Kidney (tissue), 22 donors: ENCODE results near the gene FIBCD1. TPM values are rescaled to one million over a fixed set of nuclear protein-coding genes. Genes with fewer than 3 reads are reported as not detected.

Source experiments
- DNase-seq, 5 donors: peaks; one replicate each; pipeline ENCODE4 v3.0.0-alpha.2; 2013 to 2020
- FAIRE-seq: peaks from 2 replicates; lab custom pipeline; 2012; peaks lifted over from hg19 to GRCh38; lab: Jason Lieb, UNC
- H3K27ac ChIP-seq, 2 donors: one replicate each; pipeline ENCODE4 v1.7.0; 2013; ENCODE audit warnings: low read depth in 2 of 2, low read length in 2 of 2, inconsistent platforms in 1 of 2
- H3K27me3 ChIP-seq: one replicate; pipeline ENCODE4 v1.7.1; 2013; ENCODE audit warnings: low read length, inconsistent platforms; ENCODE audit not compliant: control insufficient read depth, insufficient read depth
- H3K36me3 ChIP-seq, 3 donors: one replicate each; pipeline versions ENCODE4 v1.7.0 to v1.7.1; 2013; ENCODE audit warnings: low read length in 3 of 3, control low read depth in 1 of 3, inconsistent platforms in 1 of 3; ENCODE audit not compliant: insufficient read depth in 3 of 3, control insufficient read depth in 2 of 3
- H3K4me1 ChIP-seq, 3 donors: one replicate each; pipeline versions ENCODE4 v1.7.0 to v1.7.1; 2013; ENCODE audit warnings: low read length in 3 of 3, inconsistent platforms in 1 of 3, low read depth in 1 of 3; ENCODE audit not compliant: control insufficient read depth in 2 of 3, insufficient read depth in 2 of 3
- H3K4me3 ChIP-seq, 3 donors: one replicate each; pipeline versions ENCODE4 v1.7.0 to v1.8.1; 2013; ENCODE audit warnings: low read length in 3 of 3, control low read depth in 1 of 3, inconsistent platforms in 1 of 3
- H3K9ac ChIP-seq, 3 donors: one replicate each; pipeline versions ENCODE4 v1.7.0 to v1.7.1; 2013; ENCODE audit warnings: low read length in 3 of 3, control low read depth in 1 of 3, inconsistent platforms in 1 of 3
- H3K9me3 ChIP-seq, 3 donors: one replicate each; pipeline versions ENCODE4 v1.7.0 to v1.7.1; 2013; ENCODE audit warnings: low read length in 3 of 3, control low read depth in 1 of 3, inconsistent platforms in 1 of 3; ENCODE audit not compliant: control insufficient read depth in 2 of 3, insufficient read depth in 1 of 3
- intact Hi-C: fragments of 100-400 bp; cut with DNase I; formaldehyde crosslinking; loops from one replicate; pipeline ENCODE4 v1.11.1; 2022
- long read RNA-seq, 10 donors: library from polyadenylated mRNA in 1 of 10; unstranded in 1 of 10; transcript quantifications; one replicate each; pipeline ENCODE4 v2.0.0 and lab custom pipeline, GENCODE V29; 2021 to 2026
- polyA plus RNA-seq: library from polyadenylated mRNA; stranded (reverse); fragments of 350-450 nt; fragmentation: Illumina TruSeq; extraction: RNeasy Lipid Tissue Mini Kit (QIAGEN cat#74804); gene quantifications from one replicate; pipeline ENCODE4 v1.2.3, GENCODE V29; 2014; ENCODE audit warnings: low read depth, low replicate concordance; ENCODE audit not compliant: insufficient read depth
- total RNA-seq: library from RNA; stranded (reverse); fragmentation: NEBNext Ultra II Directional; extraction: Animal tissue kit (Norgen Biotek cat#: 25700); gene quantifications from one replicate; pipeline ENCODE4 v1.2.1, GENCODE V29; 2021
- TF ChIP-seq, protein P1 (sequence below): IDR thresholded peaks from 3 replicates; pipeline ENCODE4 v1.5.1; 2012; ENCODE audit warnings: mild to moderate bottlenecking, moderate library complexity, borderline replicate concordance; ENCODE audit not compliant: insufficient read depth; ENCODE audit errors: extremely low read depth
- donor health status: control.
- donor health status: control.
- donor health status: control.
- donor health status: control.
- donor health status: control.
- donor health status: DM: yes; HTN: yes; CAD: no.
- donor health status: Normal renal cell carcinoma (clear cell type).

Gene FIBCD1, protein sequence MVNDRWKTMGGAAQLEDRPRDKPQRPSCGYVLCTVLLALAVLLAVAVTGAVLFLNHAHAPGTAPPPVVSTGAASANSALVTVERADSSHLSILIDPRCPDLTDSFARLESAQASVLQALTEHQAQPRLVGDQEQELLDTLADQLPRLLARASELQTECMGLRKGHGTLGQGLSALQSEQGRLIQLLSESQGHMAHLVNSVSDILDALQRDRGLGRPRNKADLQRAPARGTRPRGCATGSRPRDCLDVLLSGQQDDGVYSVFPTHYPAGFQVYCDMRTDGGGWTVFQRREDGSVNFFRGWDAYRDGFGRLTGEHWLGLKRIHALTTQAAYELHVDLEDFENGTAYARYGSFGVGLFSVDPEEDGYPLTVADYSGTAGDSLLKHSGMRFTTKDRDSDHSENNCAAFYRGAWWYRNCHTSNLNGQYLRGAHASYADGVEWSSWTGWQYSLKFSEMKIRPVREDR
- total RNA-seq (0.25 TPM), polyA plus RNA-seq (not detected)
- long read RNA-seq, donor 1, partial matches to known transcripts, result 0 of 1 reads
- long read RNA-seq, donor 1, other reads (novel, unspliced or antisense), result 0 of 1 reads
- long read RNA-seq, donor 2, result 0 reads
- long read RNA-seq, donor 3, result 0 reads
- long read RNA-seq, donor 4, result 0 reads
- long read RNA-seq, donor 5, result 0 reads
- long read RNA-seq, donor 6, result 0 reads
- long read RNA-seq, donor 7, result 0 reads
- long read RNA-seq, donor 8, result 0 reads
- long read RNA-seq, donor 9, result 0 reads
- long read RNA-seq, donor 10, result 0 reads

DNA sequence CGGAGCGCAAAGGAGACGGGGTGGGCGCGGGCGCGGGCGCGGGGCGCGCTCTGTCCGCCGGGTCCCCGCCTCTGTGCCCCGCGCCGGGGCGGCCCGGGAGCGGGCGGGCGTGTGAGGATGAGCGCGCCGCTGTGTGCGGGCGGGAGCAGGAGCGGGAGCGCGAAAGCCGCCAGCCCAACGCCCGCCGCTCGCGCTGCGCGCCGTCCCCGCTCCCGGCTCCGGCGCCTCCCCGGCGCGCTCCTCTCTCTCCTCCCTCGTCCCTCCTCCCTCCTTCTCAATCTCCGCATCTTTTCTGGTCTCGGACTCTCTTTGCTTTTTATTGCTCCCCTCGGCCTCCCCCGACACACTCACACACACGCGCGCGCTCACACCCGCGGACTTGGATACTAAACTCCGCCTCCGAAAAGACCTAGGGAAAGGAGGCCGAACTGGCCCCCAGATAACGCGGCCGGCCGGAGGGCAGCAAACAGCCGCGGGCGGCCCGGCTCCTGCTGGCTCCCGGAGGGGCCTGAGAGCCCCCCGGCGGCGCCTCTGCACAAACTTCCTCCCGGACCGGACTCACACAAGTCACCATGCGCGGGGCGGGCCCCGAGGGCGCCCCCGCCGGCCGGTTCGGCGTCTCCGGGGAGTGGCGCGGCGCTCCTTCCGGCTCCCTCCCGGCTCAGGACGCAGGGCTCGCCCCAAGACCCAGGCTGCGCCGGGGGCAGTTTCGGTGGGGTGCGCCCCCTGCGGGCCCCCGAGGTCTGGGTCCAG lies at the start of gene FIBCD1:
Gene FIBCD1, minus strand, starts transcription at position 596 of the 753 bp plus-strand sequence. CDS start 640 bp downstream, outside the sequence.
- FAIRE-seq (no peak), DNase-seq (peak in 3 of 5 donors; percentile 53 to 73 (median 65))
- intact Hi-C loops, result loop anchor here (10.0 kb wide), 1 partner anchor 234 kb away; no protein-coding TSS in a partner anchor
- H3K36me3 ChIP-seq, result no peaks in the 10 kb centered on the region
- no peak within 1 kb of the TSS for H3K27ac ChIP-seq
- H3K9ac ChIP-seq, result no peak within 1 kb of the TSS
- no peak within 1 kb of the TSS for H3K4me3 ChIP-seq
- peaks cover 12% of the 10 kb centered on the region for H3K27me3 ChIP-seq
- no peaks in the 10 kb centered on the region for H3K9me3 ChIP-seq
- peaks cover 0 to 2% (median 0%) of the 10 kb centered on the region in 3 donors for H3K4me1 ChIP-seq
- TF ChIP-seq, protein P1, sequence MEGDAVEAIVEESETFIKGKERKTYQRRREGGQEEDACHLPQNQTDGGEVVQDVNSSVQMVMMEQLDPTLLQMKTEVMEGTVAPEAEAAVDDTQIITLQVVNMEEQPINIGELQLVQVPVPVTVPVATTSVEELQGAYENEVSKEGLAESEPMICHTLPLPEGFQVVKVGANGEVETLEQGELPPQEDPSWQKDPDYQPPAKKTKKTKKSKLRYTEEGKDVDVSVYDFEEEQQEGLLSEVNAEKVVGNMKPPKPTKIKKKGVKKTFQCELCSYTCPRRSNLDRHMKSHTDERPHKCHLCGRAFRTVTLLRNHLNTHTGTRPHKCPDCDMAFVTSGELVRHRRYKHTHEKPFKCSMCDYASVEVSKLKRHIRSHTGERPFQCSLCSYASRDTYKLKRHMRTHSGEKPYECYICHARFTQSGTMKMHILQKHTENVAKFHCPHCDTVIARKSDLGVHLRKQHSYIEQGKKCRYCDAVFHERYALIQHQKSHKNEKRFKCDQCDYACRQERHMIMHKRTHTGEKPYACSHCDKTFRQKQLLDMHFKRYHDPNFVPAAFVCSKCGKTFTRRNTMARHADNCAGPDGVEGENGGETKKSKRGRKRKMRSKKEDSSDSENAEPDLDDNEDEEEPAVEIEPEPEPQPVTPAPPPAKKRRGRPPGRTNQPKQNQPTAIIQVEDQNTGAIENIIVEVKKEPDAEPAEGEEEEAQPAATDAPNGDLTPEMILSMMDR, result no peak

DNA sequence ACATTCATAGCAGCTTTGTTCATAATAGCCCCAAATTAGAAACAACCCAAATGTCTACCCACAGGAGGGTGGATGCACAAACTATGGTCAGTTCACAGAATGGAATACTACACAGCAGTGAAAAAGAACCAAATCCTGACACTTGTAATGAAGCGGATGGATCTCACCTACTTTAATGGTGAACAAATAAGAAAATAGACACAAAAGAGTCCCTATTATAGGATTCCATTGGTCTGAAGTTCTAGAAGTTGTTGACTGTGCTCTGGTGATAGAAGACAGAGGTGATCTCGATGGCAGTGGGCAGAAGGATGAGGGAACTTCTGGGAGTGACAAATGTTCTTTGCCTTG lies 49.3 kb upstream of the FIBCD1 start:
- no peak overlapping the region for H3K9ac ChIP-seq
- H3K4me3 ChIP-seq, result no peak overlapping the region
- intact Hi-C loops, result no loop called here
- TF ChIP-seq, protein P1, result no peak
- no peaks in the 10 kb centered on the region for H3K27me3 ChIP-seq
- no peaks in the 10 kb centered on the region for H3K4me1 ChIP-seq
- DNase-seq, result no peak
- no peak overlapping the region for H3K27ac ChIP-seq
- no peaks in the 10 kb centered on the region for H3K36me3 ChIP-seq
- no peaks in the 10 kb centered on the region for H3K9me3 ChIP-seq
- FAIRE-seq, result no peak

DNA sequence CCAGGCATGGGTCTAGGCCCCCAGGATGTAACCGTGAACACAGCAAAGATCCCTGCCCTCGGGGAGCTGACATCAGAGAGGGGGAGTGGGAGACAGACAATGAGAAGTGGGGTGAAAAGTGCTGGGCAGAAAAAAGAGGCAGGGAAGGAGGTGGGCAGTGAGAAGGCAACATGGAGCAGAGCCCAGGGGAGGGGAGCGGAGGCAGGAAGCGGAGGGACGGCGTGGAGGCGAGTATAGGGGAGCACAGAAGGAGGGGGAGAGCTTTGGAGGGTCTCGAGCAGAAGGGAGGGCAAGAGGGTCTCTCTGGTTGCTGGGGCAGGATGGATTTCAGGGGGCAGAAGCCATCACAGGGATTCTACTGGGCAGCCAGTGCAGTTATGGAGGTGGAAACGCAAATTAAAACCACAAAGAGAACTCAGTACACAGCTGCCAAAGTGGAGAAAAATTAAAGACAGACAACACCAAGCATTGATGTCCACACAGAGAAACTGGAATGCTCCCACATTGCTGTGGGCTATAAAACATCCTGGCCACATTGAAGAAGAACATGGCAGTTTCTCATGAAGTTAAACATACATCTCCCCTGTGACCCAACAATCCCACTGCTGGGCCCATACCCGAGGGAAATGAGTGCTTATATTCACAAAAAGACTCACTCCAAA lies 48.8 kb upstream of the FIBCD1 start:
- intact Hi-C loops, result no loop called here
- TF ChIP-seq, protein P1, result no peak
- DNase-seq (peak in 1 of 5 donors; percentile 51), FAIRE-seq (no peak)
- Histone ChIP-seq H3K9me3 (no peaks in the 10 kb centered on the region), H3K27ac (no peak overlapping the region), H3K27me3 (no peaks in the 10 kb centered on the region), H3K4me1 (no peaks in the 10 kb centered on the region), H3K9ac (no peak overlapping the region), H3K36me3 (no peaks in the 10 kb centered on the region), H3K4me3 (no peak overlapping the region)
